ENCODE data around the gene PYY.

Gene PYY

DNA sequence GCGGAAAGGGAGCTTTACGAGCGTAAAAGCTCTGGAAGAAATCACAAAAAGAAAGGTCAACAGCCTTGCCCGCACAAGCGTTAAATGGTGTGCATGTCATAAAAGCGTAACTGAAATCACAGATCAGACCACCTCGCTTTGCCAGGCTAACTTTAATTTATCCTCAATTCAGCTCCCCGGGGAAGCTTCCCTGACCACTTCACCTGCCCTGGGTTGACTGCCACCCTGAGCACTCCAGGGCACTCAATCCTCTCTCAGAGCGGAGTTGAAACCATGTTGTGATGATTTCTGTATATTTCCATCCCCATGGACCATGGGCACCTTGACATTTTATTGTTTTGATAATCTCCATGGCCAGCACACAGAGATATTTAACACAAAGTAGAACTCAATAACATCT, 34.6 kb upstream of the PYY start:
- DNase-seq, result no peak
- no peak overlapping the region for H3K27ac ChIP-seq
- no peaks in the 10 kb centered on the region for H3K9me3 ChIP-seq (ENCODE audit: severe bottlenecking)
- no peak overlapping the region for H3K4me3 ChIP-seq (ENCODE audit: low read depth, low read length)
- TF ChIP-seq, protein P1, sequence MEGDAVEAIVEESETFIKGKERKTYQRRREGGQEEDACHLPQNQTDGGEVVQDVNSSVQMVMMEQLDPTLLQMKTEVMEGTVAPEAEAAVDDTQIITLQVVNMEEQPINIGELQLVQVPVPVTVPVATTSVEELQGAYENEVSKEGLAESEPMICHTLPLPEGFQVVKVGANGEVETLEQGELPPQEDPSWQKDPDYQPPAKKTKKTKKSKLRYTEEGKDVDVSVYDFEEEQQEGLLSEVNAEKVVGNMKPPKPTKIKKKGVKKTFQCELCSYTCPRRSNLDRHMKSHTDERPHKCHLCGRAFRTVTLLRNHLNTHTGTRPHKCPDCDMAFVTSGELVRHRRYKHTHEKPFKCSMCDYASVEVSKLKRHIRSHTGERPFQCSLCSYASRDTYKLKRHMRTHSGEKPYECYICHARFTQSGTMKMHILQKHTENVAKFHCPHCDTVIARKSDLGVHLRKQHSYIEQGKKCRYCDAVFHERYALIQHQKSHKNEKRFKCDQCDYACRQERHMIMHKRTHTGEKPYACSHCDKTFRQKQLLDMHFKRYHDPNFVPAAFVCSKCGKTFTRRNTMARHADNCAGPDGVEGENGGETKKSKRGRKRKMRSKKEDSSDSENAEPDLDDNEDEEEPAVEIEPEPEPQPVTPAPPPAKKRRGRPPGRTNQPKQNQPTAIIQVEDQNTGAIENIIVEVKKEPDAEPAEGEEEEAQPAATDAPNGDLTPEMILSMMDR (IDR thresholded peaks at IDR 0.05; ENCODE audit: low read depth, low read length), result no peak
- no peaks in the 10 kb centered on the region for H3K27me3 ChIP-seq (ENCODE audit: insufficient read depth, low read depth, severe bottlenecking)
- H3K36me3 ChIP-seq, result no peaks in the 10 kb centered on the region

DNA sequence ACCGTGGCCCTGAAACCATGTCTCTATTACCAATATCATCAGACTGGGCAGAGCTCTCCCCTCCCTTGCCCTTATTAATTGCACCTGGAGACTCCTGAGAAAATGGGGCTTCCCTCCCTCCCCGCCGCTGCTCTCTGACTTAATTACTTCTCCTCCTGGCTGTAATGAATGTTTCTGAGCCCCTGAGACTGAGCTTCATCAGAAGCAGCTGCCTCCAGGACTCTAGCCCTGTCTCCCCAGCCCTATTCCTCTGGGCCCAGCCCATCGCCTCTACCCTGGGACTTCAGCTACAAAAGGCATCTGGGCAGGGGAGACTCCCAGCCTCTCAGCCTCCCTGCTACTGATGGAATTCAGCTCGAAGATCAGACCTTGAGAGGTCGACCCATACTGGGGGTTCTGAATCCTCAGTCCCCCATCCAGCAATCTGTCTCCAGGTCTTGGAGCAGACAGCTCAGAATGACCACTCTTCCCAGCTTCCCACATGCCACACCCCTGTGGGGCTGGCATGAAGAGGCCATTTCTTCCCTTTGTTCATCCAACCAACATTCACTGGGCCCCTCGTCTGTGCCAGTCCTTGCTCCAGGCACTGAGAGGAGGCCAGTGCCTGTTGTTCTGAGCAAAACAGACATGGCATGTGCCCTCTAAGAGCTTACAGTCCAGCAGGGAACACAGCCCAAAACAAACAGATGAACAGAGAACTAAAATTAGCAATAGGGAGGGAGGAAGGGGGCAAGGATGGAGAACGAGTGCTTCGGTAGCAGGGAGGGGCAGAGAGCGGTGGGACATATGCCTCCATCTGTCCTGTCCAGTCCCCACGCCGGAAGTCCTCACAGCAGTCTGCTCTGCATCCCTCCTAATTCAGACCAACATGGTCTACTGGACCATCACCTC, 33.6 kb upstream of the PYY start:
- no peak for DNase-seq
- Histone ChIP-seq H3K9me3 (ENCODE audit: severe bottlenecking) (no peaks in the 10 kb centered on the region), H3K27me3 (ENCODE audit: insufficient read depth, low read depth, severe bottlenecking) (no peaks in the 10 kb centered on the region), H3K36me3 (no peaks in the 10 kb centered on the region), H3K27ac (no peak overlapping the region), H3K4me3 (ENCODE audit: low read depth, low read length) (no peak overlapping the region)
- TF ChIP-seq, protein P1 (IDR thresholded peaks at IDR 0.05; ENCODE audit: low read depth, low read length), result no peak

DNA sequence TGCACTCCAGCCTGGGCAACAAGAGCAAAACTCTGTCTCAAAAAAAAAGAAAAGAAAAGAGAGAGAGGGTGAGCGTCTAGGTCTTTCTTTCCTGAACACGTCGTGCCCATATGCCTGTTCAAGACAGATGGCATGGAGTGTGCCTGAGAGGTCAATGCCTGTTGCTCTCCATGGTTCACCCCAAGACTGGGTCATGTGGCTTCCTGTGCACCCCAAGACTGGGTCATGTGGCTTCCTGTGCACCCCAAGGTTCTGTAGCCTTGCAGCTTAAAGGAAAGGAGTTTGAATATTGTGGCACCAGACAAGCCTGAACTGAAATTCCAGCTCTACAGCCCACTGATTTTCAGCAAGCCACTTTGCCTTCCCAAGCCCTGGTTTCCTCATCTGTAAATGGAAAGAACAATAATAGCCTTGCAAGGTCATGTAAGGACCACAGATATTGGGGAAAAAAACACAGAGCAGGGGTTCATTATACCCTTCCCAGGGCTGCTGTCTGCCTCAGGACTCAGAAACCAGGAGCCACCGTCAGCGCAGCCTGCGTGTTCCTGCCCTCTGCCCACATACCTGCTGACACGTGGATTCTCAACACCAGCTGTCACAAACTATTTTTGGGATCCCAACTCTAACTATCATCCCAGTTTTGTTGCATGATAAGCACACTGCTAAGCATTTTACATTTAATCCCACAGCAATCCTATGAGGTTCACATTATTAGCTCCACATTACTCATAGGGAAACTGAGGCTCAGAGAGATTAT, 32.7 kb upstream of the PYY start:
- Histone ChIP-seq H3K36me3 (no peaks in the 10 kb centered on the region), H3K27me3 (ENCODE audit: insufficient read depth, low read depth, severe bottlenecking) (no peaks in the 10 kb centered on the region), H3K4me3 (ENCODE audit: low read depth, low read length) (no peak overlapping the region), H3K27ac (no peak overlapping the region), H3K9me3 (ENCODE audit: severe bottlenecking) (no peaks in the 10 kb centered on the region)
- TF ChIP-seq, protein P1 (IDR thresholded peaks at IDR 0.05; ENCODE audit: low read depth, low read length), result no peak
- DNase-seq, result no peak

DNA sequence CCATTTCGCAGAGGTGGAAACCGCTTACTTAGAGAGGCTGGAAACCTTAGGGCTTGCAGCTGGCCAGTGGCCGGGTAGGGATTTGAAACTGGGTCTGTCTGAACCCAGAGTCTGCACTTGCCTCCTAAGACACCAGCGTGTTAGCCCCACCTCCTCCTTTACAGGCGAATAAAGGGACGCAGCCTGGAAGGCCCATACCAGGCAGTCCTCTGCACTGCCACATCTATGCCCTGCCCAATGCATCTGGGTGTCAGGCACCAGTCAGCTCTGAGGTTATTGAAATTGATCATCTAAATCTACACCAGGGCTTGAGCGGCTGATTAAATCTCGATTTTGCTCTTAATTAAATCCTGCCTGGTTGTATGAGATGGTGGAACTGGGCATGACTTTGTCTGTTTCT, 30.8 kb upstream of the PYY start:
- H3K36me3 ChIP-seq, result no peaks in the 10 kb centered on the region
- no peak overlapping the region for H3K27ac ChIP-seq
- H3K9me3 ChIP-seq (ENCODE audit: severe bottlenecking), result no peaks in the 10 kb centered on the region
- TF ChIP-seq, protein P1 (IDR thresholded peaks at IDR 0.05; ENCODE audit: low read depth, low read length), result no peak
- H3K4me3 ChIP-seq (ENCODE audit: low read depth, low read length), result no peak overlapping the region
- DNase-seq, result no peak
- H3K27me3 ChIP-seq (ENCODE audit: insufficient read depth, low read depth, severe bottlenecking), result no peaks in the 10 kb centered on the region

DNA sequence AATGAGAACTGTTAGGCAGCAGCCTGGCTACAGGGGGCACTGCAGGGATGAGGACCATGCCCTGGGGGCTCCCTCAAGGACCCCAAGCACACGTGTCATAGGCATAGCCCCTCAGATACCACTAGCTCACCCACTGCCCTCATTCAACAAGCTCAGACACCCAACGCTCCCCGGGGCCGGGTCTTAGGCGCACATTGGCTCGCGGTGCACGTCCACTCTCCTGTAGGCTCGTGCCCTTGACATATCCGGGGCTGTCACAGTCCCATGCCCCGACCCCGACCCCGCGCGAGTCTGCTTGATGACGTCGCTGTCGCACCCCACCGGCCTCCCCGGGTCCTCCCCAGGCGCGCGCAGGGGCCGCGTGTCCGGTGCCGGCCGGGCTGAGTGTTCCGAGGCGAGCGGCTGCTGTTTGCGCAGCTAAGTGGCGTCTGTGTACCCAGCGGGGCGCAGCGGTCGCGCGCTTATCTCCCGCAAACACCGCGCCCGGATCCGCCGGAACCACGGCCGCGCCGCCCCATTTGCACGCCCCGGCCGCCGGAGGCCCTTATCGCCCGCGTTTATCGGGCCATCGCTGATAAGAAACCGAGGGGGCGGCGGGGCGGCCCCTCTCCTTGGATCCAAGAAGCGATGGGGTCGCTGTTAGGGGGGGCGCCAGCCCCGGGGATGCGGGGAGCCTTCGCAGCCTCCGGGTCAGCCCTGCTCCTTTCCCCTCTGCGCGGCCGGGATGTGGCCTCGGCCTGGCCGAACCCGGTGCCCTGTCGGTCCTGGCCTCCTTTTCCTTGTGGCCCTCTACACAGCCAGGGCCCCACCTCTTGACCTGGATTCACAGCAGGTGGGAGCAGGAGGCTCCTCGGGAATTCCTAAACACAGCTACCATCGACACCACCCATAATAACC, 30.0 kb upstream of the PYY start:
- H3K27me3 ChIP-seq (ENCODE audit: insufficient read depth, low read depth, severe bottlenecking), result no peaks in the 10 kb centered on the region
- no peaks in the 10 kb centered on the region for H3K36me3 ChIP-seq
- TF ChIP-seq, protein P1 (IDR thresholded peaks at IDR 0.05; ENCODE audit: low read depth, low read length), result peak; percentile 75
- H3K27ac ChIP-seq, result no peak overlapping the region
- peak; percentile 36 for DNase-seq
- no peaks in the 10 kb centered on the region for H3K9me3 ChIP-seq (ENCODE audit: severe bottlenecking)
- peak overlapping the region; percentile 43 for H3K4me3 ChIP-seq (ENCODE audit: low read depth, low read length)
